ENCODE data around the gene MTA3. TPM values are rescaled to one million over a fixed set of nuclear protein-coding genes. Genes with fewer than 3 reads are reported as not detected.
A peak's percentile ranks its signal among the peaks of the same experiment; 100 is the strongest.
"Not testable (repeated sequence)": the region's sequence is repeated elsewhere in the genome, so short reads cannot be mapped to it uniquely, and the experiment has no call there.

Gene MTA3
- total RNA-seq, 1 experiment from 2014 or later = 18.8 TPM

DNA sequence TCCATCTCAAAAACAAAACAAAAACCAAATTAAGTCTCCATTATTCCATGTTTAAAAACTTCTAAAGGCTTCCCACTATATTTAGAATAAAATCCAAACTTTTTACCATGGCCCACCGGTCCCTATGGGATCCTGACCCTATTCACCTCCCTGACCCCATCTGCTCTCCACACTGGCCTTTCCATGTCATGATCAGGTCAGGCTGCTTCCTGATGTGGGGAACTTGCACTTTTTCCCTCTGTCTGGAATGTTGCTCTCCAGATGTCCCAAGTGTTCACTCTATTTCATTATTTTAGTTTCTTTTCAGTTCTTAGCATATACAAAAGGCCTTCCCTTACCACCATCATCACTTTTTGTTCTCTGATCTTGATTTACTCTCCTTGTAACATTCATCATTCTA is 7.5 kb upstream of the MTA3 start:
- Histone ChIP-seq H3K9me3 (no peaks in the 10 kb centered on the region), H3K36me3 (no peaks in the 10 kb centered on the region), H3K4me3 (no peak overlapping the region), H3K27me3 (no peaks in the 10 kb centered on the region)
- DNase-seq = no peak

GRCh38 chr2:42562474-42563144 is 5.8 kb upstream of the MTA3 start:
- Histone ChIP-seq H3K4me3 (no peak overlapping the region), H3K9me3 (no peaks in the 10 kb centered on the region), H3K27me3 (no peaks in the 10 kb centered on the region), H3K36me3 (no peaks in the 10 kb centered on the region)
- DNase-seq = no peak

- H3K36me3 ChIP-seq = no peaks in the 10 kb centered on the region; the same call in 1 of the 2 replicates
- DNase-seq = no peak
- no peak overlapping the region for H3K4me3 ChIP-seq
- no peaks in the 10 kb centered on the region for H3K27me3 ChIP-seq
- H3K9me3 ChIP-seq = no peaks in the 10 kb centered on the region
Measured at GRCh38 chr2:42566025-42566424, 2.4 kb upstream of the MTA3 start.

DNA sequence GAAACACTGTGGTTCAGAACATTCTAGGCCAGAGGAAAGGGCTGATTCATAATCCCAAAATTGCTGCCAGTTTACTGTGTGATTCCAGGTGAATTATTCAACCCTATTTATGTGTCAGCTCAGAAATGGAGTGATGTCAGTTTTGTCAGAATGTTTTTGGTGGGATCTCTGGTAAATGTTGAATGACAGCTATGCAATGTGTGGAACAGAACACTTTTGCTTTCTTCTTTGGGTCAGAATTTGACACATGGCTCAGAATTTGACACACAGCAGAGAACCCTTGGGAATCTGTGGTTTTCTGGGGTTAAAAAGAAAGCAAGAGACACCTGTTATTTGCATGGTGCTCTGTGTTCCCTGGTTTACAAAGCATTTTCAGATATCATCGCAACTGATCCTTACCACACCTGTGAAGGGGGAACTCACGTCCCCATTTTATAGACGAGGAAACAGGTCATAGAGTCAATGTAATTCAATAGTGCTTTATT is 1.6 kb upstream of the MTA3 start:
- no peak for DNase-seq
- peaks cover 4% of the 10 kb centered on the region for H3K36me3 ChIP-seq
- H3K9me3 ChIP-seq = no peaks in the 10 kb centered on the region
- H3K4me3 ChIP-seq = no peak overlapping the region
- H3K27me3 ChIP-seq = no peaks in the 10 kb centered on the region

- H3K36me3 ChIP-seq = peaks cover 6% of the 10 kb centered on the region
- no peak overlapping the region for H3K4me3 ChIP-seq
- no peak for DNase-seq
- H3K9me3 ChIP-seq = no peaks in the 10 kb centered on the region
- H3K27me3 ChIP-seq = no peaks in the 10 kb centered on the region
Measured at GRCh38 chr2:42567364-42567763, 1.1 kb upstream of the MTA3 start.

- Histone ChIP-seq H3K9me3 (no peaks in the 10 kb centered on the region), H3K27me3 (no peaks in the 10 kb centered on the region), H3K4me3 (no peak overlapping the region; the same call in 1 of the 2 replicates), H3K36me3 (peaks cover 11% of the 10 kb centered on the region)
- DNase-seq = peak; percentile 25
Measured at GRCh38 chr2:42567806-42568400, 529 bp upstream of the MTA3 start.

GRCh38 chr2:42569116-42569711 is 782 bp downstream of the MTA3 start:
- H3K9me3 ChIP-seq = no peaks in the 10 kb centered on the region
- no peaks in the 10 kb centered on the region for H3K27me3 ChIP-seq
- H3K4me3 ChIP-seq = peak overlapping the region; percentile 59
- peaks cover 17% of the 10 kb centered on the region for H3K36me3 ChIP-seq
- peak; percentile 41 for DNase-seq

GRCh38 chr2:42569883-42570282 is 1.5 kb downstream of the MTA3 start:
- Histone ChIP-seq H3K36me3 (peaks cover 17% of the 10 kb centered on the region), H3K27me3 (no peaks in the 10 kb centered on the region), H3K9me3 (no peaks in the 10 kb centered on the region), H3K4me3 (peak overlapping the region; percentile 59)
- no peak for DNase-seq

- no peaks in the 10 kb centered on the region for H3K9me3 ChIP-seq
- H3K4me3 ChIP-seq = no peak overlapping the region
- H3K27me3 ChIP-seq = no peaks in the 10 kb centered on the region
- H3K36me3 ChIP-seq = peaks cover 24% of the 10 kb centered on the region
- DNase-seq = no peak
Measured at GRCh38 chr2:42572297-42573081, 4.1 kb downstream of the MTA3 start.

DNA sequence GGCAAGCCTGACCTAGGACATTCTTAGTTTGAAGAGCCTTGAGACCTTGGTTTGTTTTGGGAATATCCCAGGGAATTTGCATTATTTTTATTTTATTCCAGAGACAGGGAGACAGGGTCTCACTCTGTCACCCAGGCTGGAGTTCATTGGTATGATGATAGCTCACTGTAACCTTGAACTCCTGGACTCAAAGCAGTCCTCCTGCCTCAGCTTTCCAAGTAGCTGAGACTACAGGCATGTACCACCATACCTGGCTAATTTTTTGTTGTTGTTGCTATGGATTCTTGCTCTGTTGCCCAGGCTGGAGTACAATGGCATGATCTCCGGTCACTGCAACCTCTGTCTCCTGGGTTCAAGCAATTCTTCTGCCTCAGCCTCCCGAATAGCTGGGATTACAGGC is 4.8 kb downstream of the MTA3 start:
- H3K27me3 ChIP-seq = no peaks in the 10 kb centered on the region
- no peak overlapping the region for H3K4me3 ChIP-seq
- no peaks in the 10 kb centered on the region for H3K9me3 ChIP-seq
- peaks cover 24% of the 10 kb centered on the region for H3K36me3 ChIP-seq
- DNase-seq = no peak

DNA sequence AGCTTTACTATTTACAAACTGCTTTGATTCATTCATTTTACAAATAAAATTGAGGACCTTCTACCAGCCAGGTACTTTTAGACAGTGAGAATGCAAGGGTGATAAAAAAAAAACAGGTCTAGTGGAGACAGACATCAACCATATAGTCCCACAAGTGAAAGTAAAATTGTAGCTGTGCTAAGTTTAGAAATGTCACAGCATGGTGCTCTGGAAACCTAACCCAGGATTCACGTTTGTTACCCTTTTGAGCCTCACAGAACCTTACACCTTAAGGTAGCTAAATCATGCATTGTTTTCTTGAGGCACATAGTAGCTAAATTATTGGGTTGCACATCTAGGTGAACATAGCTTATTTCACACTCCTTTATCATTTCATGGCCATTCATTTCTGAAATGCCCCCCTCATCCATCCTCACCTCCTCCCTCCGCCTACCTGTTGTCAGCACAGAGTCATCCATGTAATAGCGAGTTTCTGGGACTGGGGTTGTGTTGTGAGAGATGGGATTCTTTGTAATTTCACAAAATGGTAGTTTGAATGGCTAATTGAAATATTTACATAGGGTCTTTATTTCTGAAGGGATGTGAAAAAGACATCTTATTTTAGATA is 7.1 kb downstream of the MTA3 start:
- H3K27me3 ChIP-seq = no peaks in the 10 kb centered on the region
- H3K9me3 ChIP-seq = no peaks in the 10 kb centered on the region
- no peak overlapping the region for H3K4me3 ChIP-seq
- peaks cover 31% of the 10 kb centered on the region for H3K36me3 ChIP-seq
- DNase-seq = no peak

GRCh38 chr2:42578621-42579020 is 10.2 kb downstream of the MTA3 start:
- Histone ChIP-seq H3K36me3 (peaks cover 16% of the 10 kb centered on the region), H3K27me3 (no peaks in the 10 kb centered on the region), H3K9me3 (no peaks in the 10 kb centered on the region), H3K4me3 (no peak overlapping the region)
- no peak for DNase-seq

DNA sequence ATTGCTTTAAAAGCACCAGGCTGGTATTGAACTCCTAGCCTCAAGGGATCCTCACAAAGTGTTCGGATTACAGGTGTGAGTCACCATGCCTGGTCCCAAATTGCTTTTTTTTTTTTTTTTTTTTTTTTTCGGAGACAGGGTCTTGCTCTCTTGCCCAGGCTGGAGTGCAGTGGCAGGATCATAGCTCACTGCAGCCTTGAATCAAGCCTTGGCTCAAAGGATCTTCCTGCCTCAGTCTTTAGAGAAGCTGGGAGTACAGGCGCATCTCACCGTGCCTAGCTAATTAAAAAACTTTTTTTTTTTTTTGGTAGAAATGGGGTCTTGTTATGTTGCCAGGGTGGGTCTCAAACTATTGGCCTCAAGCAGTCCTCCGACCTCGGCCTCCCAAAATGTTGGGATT is 12.8 kb downstream of the MTA3 start:
- DNase-seq = no peak
- Histone ChIP-seq H3K36me3 (peaks cover 9% of the 10 kb centered on the region), H3K4me3 (no peak overlapping the region), H3K9me3 (no peaks in the 10 kb centered on the region), H3K27me3 (no peaks in the 10 kb centered on the region)

DNA sequence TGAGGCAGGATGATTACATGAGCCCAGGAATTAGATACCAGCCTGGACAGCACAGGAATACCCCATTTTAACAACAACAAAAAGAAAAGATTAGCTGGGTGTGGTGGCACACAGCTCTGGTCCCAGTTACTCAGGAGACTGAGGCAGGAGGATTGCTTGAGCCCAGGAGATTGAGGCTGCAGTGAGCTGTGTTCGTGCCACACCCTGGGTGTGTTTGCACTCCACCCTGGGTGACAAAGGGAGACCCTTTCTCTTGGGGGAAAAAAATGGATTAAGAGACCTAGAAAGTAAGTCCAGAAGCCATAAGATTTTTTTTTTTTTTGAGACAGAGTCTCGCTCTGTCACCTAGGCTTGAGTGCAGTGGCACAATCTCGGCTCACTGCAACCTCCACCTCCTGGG is 16.2 kb downstream of the MTA3 start:
- H3K27me3 ChIP-seq, DNase-seq, H3K9me3 ChIP-seq, H3K4me3 ChIP-seq, H3K36me3 ChIP-seq: not testable (repeated sequence)

GRCh38 chr2:42585779-42586178 is 17.3 kb downstream of the MTA3 start:
- peaks cover under 1% of the 10 kb centered on the region for H3K36me3 ChIP-seq
- DNase-seq = no peak
- H3K4me3 ChIP-seq = no peak overlapping the region
- no peaks in the 10 kb centered on the region for H3K27me3 ChIP-seq
- no peaks in the 10 kb centered on the region for H3K9me3 ChIP-seq

- no peaks in the 10 kb centered on the region for H3K9me3 ChIP-seq
- DNase-seq = no peak
- no peak overlapping the region for H3K4me3 ChIP-seq
- peaks cover 3% of the 10 kb centered on the region; the same call in 1 of the 2 replicates for H3K36me3 ChIP-seq
- H3K27me3 ChIP-seq = no peaks in the 10 kb centered on the region
Measured at GRCh38 chr2:42587526-42588117, 19.2 kb downstream of the MTA3 start.
